ENCODE measurements around the gene TSBP1. TPM values are rescaled to one million over a fixed set of nuclear protein-coding genes. Genes with fewer than 3 reads are reported as not detected.
"Not testable (repeated sequence)": the region's sequence is repeated elsewhere in the genome, so short reads cannot be mapped to it uniquely, and the experiment has no call there.

TSBP1 gene
- polyA plus RNA-seq, 3 donors = 0.11 to 0.74 (median 0.17) TPM

GRCh38 chr6:32375739-32376529 is 4.2 kb upstream of the TSBP1 start:
- no peak for DNase-seq

GRCh38 chr6:32371229-32371628 is 474 bp downstream of the TSBP1 start:
- no peak for DNase-seq

GRCh38 chr6:32370505-32370904 is 1.2 kb downstream of the TSBP1 start:
- DNase-seq = no peak

- no peak for DNase-seq
These were observed 2.0 kb downstream of the TSBP1 start for GRCh38 chr6:32369660-32370059.

GRCh38 chr6:32367644-32368043 is 4.1 kb downstream of the TSBP1 start:
- DNase-seq = no peak

GRCh38 chr6:32359225-32359624 is 12.5 kb downstream of the TSBP1 start:
- not testable (repeated sequence) for DNase-seq

GRCh38 chr6:32358548-32358947 is 13.2 kb downstream of the TSBP1 start:
- DNase-seq = not testable (repeated sequence)

GRCh38 chr6:32355018-32355417 is 16.7 kb downstream of the TSBP1 start:
- no peak for DNase-seq

- DNase-seq = no peak
These were observed 18.4 kb downstream of the TSBP1 start for GRCh38 chr6:32353348-32353747.

GRCh38 chr6:32340242-32340641 is 31.5 kb downstream of the TSBP1 start:
- no peak for DNase-seq

GRCh38 chr6:32337186-32337805 is 34.4 kb downstream of the TSBP1 start:
- no peak for DNase-seq

GRCh38 chr6:32332433-32332832 is 39.3 kb downstream of the TSBP1 start:
- DNase-seq = no peak

GRCh38 chr6:32329141-32329540 is 42.6 kb downstream of the TSBP1 start:
- no peak for DNase-seq

GRCh38 chr6:32327103-32327502 is 44.6 kb downstream of the TSBP1 start:
- DNase-seq = no peak

- no peak for DNase-seq
These were observed 53.2 kb downstream of the TSBP1 start for GRCh38 chr6:32318501-32318900.

- no peak for DNase-seq
These were observed 54.2 kb downstream of the TSBP1 start for GRCh38 chr6:32317541-32317940.

GRCh38 chr6:32313964-32314363 is 57.7 kb downstream of the TSBP1 start:
- DNase-seq = no peak

- DNase-seq = no peak
These were observed 72.9 kb downstream of the TSBP1 start for GRCh38 chr6:32298632-32299336.

- DNase-seq = not testable (repeated sequence)
These were observed 76.7 kb downstream of the TSBP1 start for GRCh38 chr6:32294980-32295379.

- no peak for DNase-seq
These were observed 77.1 kb downstream of the TSBP1 start for GRCh38 chr6:32294566-32294965.

GRCh38 chr6:32293695-32294094 is 78.0 kb downstream of the TSBP1 start:
- DNase-seq = no peak

- no peak for DNase-seq
These were observed 80.2 kb downstream of the TSBP1 start for GRCh38 chr6:32291543-32291942.

- no peak for DNase-seq
These were observed 80.7 kb downstream of the TSBP1 start for GRCh38 chr6:32290886-32291450.

Data from renal pelvis (tissue), 4 donors.